K562 (cell line): Measurements from ENCODE around the gene CPSF4L. TPM values are rescaled to one million over a fixed set of nuclear protein-coding genes. Genes with fewer than 3 reads are reported as not detected.

Experiments
- ATAC-seq: fragments of 200-7000 bp; cut with Tn5 transposase; 3 replicates; pipeline ENCODE4 v1.9.1; 2020; ENCODE audit warnings: moderate library complexity
- BruUV-seq: library from RNA; stranded (reverse); fragments of 400-500 nt; replicated peaks from 2 replicates; lab custom pipeline; 2021; lab: Mats Ljungman, UMichigan
- CTCF ChIA-PET: fragments of 300-600 bp; formaldehyde crosslinking; extraction: SDS; loops from one replicate; lab custom pipeline; 2021; ENCODE audit warnings: low intra/inter-chr PET ratio; lab: Yijun Ruan, JAX
- POLR2A ChIA-PET: fragments of 300-600, 350-650 bp; sonication (Branson Sonifier 250); formaldehyde crosslinking; extraction: SDS; loops from one replicate; lab custom pipeline; 2021; ENCODE audit warnings: antibody characterized with exemption, inconsistent platforms; lab: Yijun Ruan, JAX
- DNase-seq, 4 experiments: peaks; one replicate each; pipeline versions ENCODE4 v3.0.0 to v3.0.0-alpha.2; 2011 to 2018; ENCODE audit warnings: low spot score in 3 of 4, mixed read lengths in 3 of 4; ENCODE audit errors: extremely low read depth in 1 of 4
- FAIRE-seq: peaks from 2 replicates; lab custom pipeline; 2011; peaks lifted over from hg19 to GRCh38; lab: Jason Lieb, UNC
- H2AFZ ChIP-seq: 2 replicates; pipeline ENCODE4 v1.6.0; 2011; ENCODE audit warnings: low read depth, low read length, control low read depth, inconsistent platforms
- H3K27ac ChIP-seq: fragments of 200-600 bp; 3 replicates; pipeline ENCODE4 v1.8.0; 2011; ENCODE audit warnings: low read depth, mild to moderate bottlenecking, control low read depth, inconsistent platforms, low read length, moderate library complexity, mixed read lengths; ENCODE audit errors: extremely low read depth
- H3K27me3 ChIP-seq, 2 experiments: fragments of 300-600 bp in 1 of 2; 2 replicates in 1 of 2; 3 replicates in 1 of 2; pipeline versions ENCODE4 v1.6.0 to v1.8.0; 2011; ENCODE audit warnings: inconsistent platforms in 2 of 2, low read length in 2 of 2, mild to moderate bottlenecking in 1 of 2, mixed read lengths in 1 of 2, moderate library complexity in 1 of 2; ENCODE audit not compliant: control insufficient read depth in 2 of 2, insufficient read depth in 2 of 2
- H3K36me3 ChIP-seq: fragments of 300-600 bp; 3 replicates; pipeline ENCODE4 v1.8.0; 2011; ENCODE audit warnings: mild to moderate bottlenecking, low read length, inconsistent platforms; ENCODE audit not compliant: control insufficient read depth, insufficient read depth
- H3K4me1 ChIP-seq, 2 experiments: fragments of 200-600 bp in 1 of 2; replicated peaks in 1 of 2; 2 replicates in 1 of 2; 3 replicates in 1 of 2; pipeline versions ENCODE4 v1.5.1 to v1.8.0; 2011; ENCODE audit warnings: inconsistent platforms in 2 of 2, low read length in 2 of 2, mild to moderate bottlenecking in 1 of 2, mixed read lengths in 1 of 2, moderate library complexity in 1 of 2; ENCODE audit not compliant: control insufficient read depth in 2 of 2, insufficient read depth in 2 of 2
- H3K4me2 ChIP-seq: 2 replicates; pipeline ENCODE4 v1.6.1; 2011; ENCODE audit warnings: low read length, control low read depth, inconsistent platforms, mixed read lengths; ENCODE audit not compliant: insufficient read depth
- H3K4me3 ChIP-seq: fragments of 200-600 bp; sonication (generic), shearing (Covaris generic); 2 replicates; pipeline ENCODE4 v1.5.1; 2016; ENCODE audit warnings: control low read depth, inconsistent platforms
- H3K79me2 ChIP-seq: fragments of 200-600 bp; 3 replicates; pipeline ENCODE4 v1.8.0; 2011; ENCODE audit warnings: low read length, inconsistent platforms; ENCODE audit not compliant: control insufficient read depth, insufficient read depth
- H3K9ac ChIP-seq, 2 experiments: 2 replicates each; pipeline versions ENCODE4 v1.6.0 to v1.6.1; 2011; ENCODE audit warnings: low read depth in 2 of 2, low read length in 2 of 2, control low read depth in 1 of 2, inconsistent platforms in 1 of 2, mild to moderate bottlenecking in 1 of 2, mixed read lengths in 1 of 2; ENCODE audit not compliant: insufficient read depth in 1 of 2
- H3K9me1 ChIP-seq: one replicate; pipeline ENCODE4 v1.6.0; 2011; ENCODE audit warnings: inconsistent platforms, mild to moderate bottlenecking, low read length, moderate library complexity; ENCODE audit not compliant: control insufficient read depth, insufficient read depth
- H3K9me3 ChIP-seq: replicated peaks from 2 replicates; pipeline ENCODE4 v1.5.1; 2011; ENCODE audit warnings: low read depth, low read length, inconsistent platforms; ENCODE audit not compliant: control insufficient read depth, insufficient read depth
- H4K20me1 ChIP-seq: replicated peaks from 2 replicates; pipeline ENCODE4 v1.6.1; 2011; ENCODE audit warnings: low read length, inconsistent platforms, mixed read lengths; ENCODE audit not compliant: control insufficient read depth, insufficient read depth
- ARID1B ChIP-seq: fragments of 450-650 bp; IDR thresholded peaks from 2 replicates; pipeline ENCODE4 v1.6.1; 2016; ENCODE audit warnings: antibody characterized with exemption, mild to moderate bottlenecking, inconsistent platforms
- E2F3 ChIP-seq: fragments of 250-450 bp; sonication (Bioruptor Pico); IDR thresholded peaks from 2 replicates; pipeline ENCODE4 v1.4.0; 2020; ENCODE audit warnings: mild to moderate bottlenecking
- FOXP1 ChIP-seq: sonication (generic); formaldehyde crosslinking; IDR thresholded peaks from 2 replicates; pipeline ENCODE4 v1.8.0; 2022; ENCODE audit warnings: mild to moderate bottlenecking, missing genetic modification reagents
- GTF2E2 ChIP-seq: fragments of 200-800 bp; sonication (Bioruptor generic); IDR thresholded peaks from 2 replicates; pipeline ENCODE4 v1.6.1; 2016; ENCODE audit warnings: missing genetic modification characterization, missing compliant biosample characterization
- HDAC3 ChIP-seq: fragments of 450-650 bp; IDR thresholded peaks from 2 replicates; pipeline ENCODE4 v1.6.1; 2018; ENCODE audit warnings: borderline replicate concordance, mild to moderate bottlenecking, moderate library complexity; ENCODE audit not compliant: partially characterized antibody
- MEF2A ChIP-seq: IDR thresholded peaks from 2 replicates; pipeline ENCODE4 v1.6.1; 2011; ENCODE audit warnings: low read depth, mild to moderate bottlenecking, low read length, moderate library complexity; ENCODE audit not compliant: control insufficient read depth
- MTA2 ChIP-seq: fragments of 450-650 bp; IDR thresholded peaks from 2 replicates; pipeline ENCODE4 v1.6.1; 2016; ENCODE audit warnings: low read depth
- MTF1 ChIP-seq: fragments of 250-450 bp; sonication (Bioruptor Pico); IDR thresholded peaks from 2 replicates; pipeline ENCODE4 v1.9.0; 2021; ENCODE audit warnings: moderate library complexity, mild to moderate bottlenecking, inconsistent platforms, borderline replicate concordance
- NCOA2 ChIP-seq, 2 experiments: fragments of 450-650 bp; IDR thresholded peaks; 2 replicates each; pipeline ENCODE4 v1.6.1; 2018; ENCODE audit warnings: mild to moderate bottlenecking in 2 of 2, moderate library complexity in 1 of 2; ENCODE audit not compliant: partially characterized antibody in 2 of 2
- SMARCA4 ChIP-seq: fragments of 450-650 bp; IDR thresholded peaks from 2 replicates; pipeline ENCODE4 v1.6.1; 2016
- ZNF696 ChIP-seq: fragments of 250-450 bp; sonication (Bioruptor Pico); conservative IDR thresholded peaks from 2 replicates; pipeline ENCODE4 v1.4.0; 2020; ENCODE audit warnings: mild to moderate bottlenecking, moderate library complexity
- ZNF79 ChIP-seq: fragments of 250-450 bp; sonication (Bioruptor Pico); IDR thresholded peaks from 2 replicates; pipeline ENCODE4 v1.4.0; 2020; ENCODE audit warnings: low read depth, mild to moderate bottlenecking, moderate library complexity
- ZSCAN29 ChIP-seq: fragments of 450-650 bp; IDR thresholded peaks from 2 replicates; pipeline ENCODE4 v1.6.1; 2017
- WGBS: fragments of 100-300 bp; shearing (Covaris generic); methylation state at CpG from one replicate; pipeline ENCODE4 v1.1.6; 2016; ENCODE audit warnings: low coverage, mixed read lengths; ENCODE audit not compliant: insufficient coverage; ENCODE audit errors: missing lambda C conversion rate; 5-methylcytosine and 5-hydroxymethylcytosine counted together
- in situ Hi-C: fragments of 300-500 bp; cut with MboI; formaldehyde crosslinking; loops from 4 replicates; pipeline ENCODE4 v1.15.0; 2018; ENCODE audit warnings: inconsistent platforms, mixed read lengths
- intact Hi-C: fragments of 100-400 bp; cut with micrococcal nuclease; formaldehyde crosslinking; loops from 2 replicates; pipeline ENCODE4 v1.14.2; 2022
- polyA plus RNA-seq, 8 experiments: library from polyadenylated mRNA; depleted of rRNA in 4 of 8; stranded (reverse) in 5 of 8; unstranded in 3 of 8; fragments of >200 nt; fragmentation: Nextera tagmentation in 2 of 8; fragmentation: Illumina TruSeq in 1 of 8; extraction: Ambion mirVana in 2 of 8; extraction: Trizol in 1 of 8; gene quantifications; 2 replicates each; pipeline versions ENCODE4 v1.2.1 to v1.2.3, GENCODE V29; 2011 to 2014; ENCODE audit warnings: inconsistent platforms in 1 of 8, missing spikeins in 1 of 8
- total RNA-seq, 7 experiments: library from RNA; depleted of rRNA in 6 of 7; stranded (reverse); fragments of >200 nt in 6 of 7; fragmentation: Illumina TruSeq in 2 of 7; extraction: Trizol in 2 of 7; gene quantifications; 2 replicates each; pipeline versions ENCODE4 v1.2.1 to v1.2.3, GENCODE V29; 2011 to 2021; ENCODE audit warnings: low replicate concordance in 1 of 7
- TF ChIP-seq, protein P1 (sequence below): IDR thresholded peaks from 3 replicates; pipeline ENCODE4 v1.6.1; 2011; ENCODE audit warnings: borderline replicate concordance, mild to moderate bottlenecking, moderate library complexity; ENCODE audit not compliant: insufficient read length; ENCODE audit errors: extremely low read depth
- TF ChIP-seq, protein P2 (sequence below), 3 experiments: IDR thresholded peaks in 2 of 3; conservative IDR thresholded peaks in 1 of 3; 2 replicates each; pipeline ENCODE4 v1.5.1; 2011 to 2012; ENCODE audit warnings: low read length in 3 of 3, mild to moderate bottlenecking in 3 of 3, control low read depth in 2 of 3, improper control_type of control experiment in 1 of 3, inconsistent platforms in 1 of 3, low read depth in 1 of 3, mixed read lengths in 1 of 3, moderate library complexity in 1 of 3; ENCODE audit not compliant: insufficient read depth in 2 of 3
- TF ChIP-seq, protein P3 (sequence below): sonication (generic); formaldehyde crosslinking; IDR thresholded peaks from 2 replicates; pipeline ENCODE4 v1.8.0; 2022; ENCODE audit warnings: mild to moderate bottlenecking, missing genetic modification reagents

Gene CPSF4L
- total and polyA plus RNA-seq, 9 of the 15 experiments (the other 6 are each of a cell fraction or from before 2014, with no cell fraction given): not detected

DNA sequence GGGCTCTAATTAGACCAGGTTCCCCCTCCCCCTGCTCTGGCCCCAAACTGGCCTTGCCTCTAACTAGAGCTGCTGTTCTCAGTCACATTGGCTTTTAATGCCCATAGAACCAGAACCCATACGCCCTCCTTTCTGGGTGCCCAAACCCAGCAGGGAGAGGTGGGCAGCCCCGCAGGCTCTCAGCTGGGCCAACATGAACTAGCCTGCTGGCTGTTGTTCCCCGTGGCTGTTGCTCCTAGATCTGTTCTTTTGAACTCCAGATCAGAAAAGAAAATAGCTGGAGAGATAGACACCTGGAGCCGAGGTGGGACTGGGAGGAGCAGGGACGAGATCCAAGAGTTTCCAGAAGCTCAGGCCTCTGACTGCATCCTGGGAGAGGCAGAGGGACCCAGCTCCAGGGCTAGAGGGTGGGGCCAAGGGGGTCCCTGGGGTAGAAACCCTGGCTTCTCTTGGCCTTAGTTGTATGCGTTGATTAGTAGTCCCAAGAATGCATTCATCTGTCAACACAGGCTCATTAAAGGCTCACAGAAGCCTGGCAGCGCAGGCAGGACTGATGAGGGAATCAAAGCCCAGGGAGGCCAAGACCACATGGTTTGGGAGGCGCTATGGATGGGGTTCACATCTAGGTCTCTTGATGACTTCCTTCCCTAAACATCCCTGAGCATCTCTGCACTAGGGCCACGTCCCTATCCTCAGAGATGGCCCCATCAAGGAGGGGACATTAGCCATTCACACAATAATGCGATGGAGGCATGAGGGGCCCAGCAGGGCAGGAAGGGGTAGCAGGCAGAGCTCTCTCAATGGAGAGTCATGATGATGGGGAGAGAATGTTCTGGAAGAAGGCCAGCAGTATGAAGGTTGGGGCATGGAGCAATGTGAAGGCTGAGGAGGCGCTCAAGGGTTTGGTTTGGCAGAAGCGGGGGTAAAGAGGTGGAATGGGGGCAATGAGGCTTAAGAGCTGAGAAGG is 1.3 kb upstream of the CPSF4L start:
- ChIA-PET CTCF (no interaction called here), POLR2A (interaction anchor here (1.3 to 1.8 kb wide), 2 partner anchors 56 to 103 kb away, joined by 3 read pairs; no protein-coding TSS in a partner anchor)
- Histone ChIP-seq H3K4me1 (peaks cover 0 to 8% of the 10 kb centered on the region in 2 experiments; a peak in 2 of 5 replicates), H3K9me3 (no peaks in the 10 kb centered on the region), H3K4me2 (no peak overlapping the region), H3K27ac (no peak overlapping the region), H2AFZ (no peak overlapping the region), H3K27me3 (peaks cover 0 to 4% of the 10 kb centered on the region in 2 experiments; a peak in 2 of 5 replicates), H3K36me3 (no peaks in the 10 kb centered on the region), H3K79me2 (no peaks in the 10 kb centered on the region), H3K9me1 (no peaks in the 10 kb centered on the region), H4K20me1 (no peaks in the 10 kb centered on the region; the same call in 1 of the 2 replicates), H3K4me3 (no peak overlapping the region), H3K9ac (no peak overlapping the region)
- 8% methylated on average over 12 of the region's 12 CpGs for WGBS
- no peak for DNase-seq
- intact Hi-C loops (no loop called here), in situ Hi-C loops (no loop called here)
- ATAC-seq: no peak
- no TSS peak for BruUV-seq
- no peak for FAIRE-seq
- TF ChIP-seq, protein P1, sequence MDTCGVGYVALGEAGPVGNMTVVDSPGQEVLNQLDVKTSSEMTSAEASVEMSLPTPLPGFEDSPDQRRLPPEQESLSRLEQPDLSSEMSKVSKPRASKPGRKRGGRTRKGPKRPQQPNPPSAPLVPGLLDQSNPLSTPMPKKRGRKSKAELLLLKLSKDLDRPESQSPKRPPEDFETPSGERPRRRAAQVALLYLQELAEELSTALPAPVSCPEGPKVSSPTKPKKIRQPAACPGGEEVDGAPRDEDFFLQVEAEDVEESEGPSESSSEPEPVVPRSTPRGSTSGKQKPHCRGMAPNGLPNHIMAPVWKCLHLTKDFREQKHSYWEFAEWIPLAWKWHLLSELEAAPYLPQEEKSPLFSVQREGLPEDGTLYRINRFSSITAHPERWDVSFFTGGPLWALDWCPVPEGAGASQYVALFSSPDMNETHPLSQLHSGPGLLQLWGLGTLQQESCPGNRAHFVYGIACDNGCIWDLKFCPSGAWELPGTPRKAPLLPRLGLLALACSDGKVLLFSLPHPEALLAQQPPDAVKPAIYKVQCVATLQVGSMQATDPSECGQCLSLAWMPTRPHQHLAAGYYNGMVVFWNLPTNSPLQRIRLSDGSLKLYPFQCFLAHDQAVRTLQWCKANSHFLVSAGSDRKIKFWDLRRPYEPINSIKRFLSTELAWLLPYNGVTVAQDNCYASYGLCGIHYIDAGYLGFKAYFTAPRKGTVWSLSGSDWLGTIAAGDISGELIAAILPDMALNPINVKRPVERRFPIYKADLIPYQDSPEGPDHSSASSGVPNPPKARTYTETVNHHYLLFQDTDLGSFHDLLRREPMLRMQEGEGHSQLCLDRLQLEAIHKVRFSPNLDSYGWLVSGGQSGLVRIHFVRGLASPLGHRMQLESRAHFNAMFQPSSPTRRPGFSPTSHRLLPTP: no peak
- no peak for TF ChIP-seq ZNF696 (CRISPR knock-in tag)
- no peak for TF ChIP-seq ZSCAN29
- no peak for TF ChIP-seq HDAC3
- TF ChIP-seq MEF2A: no peak
- TF ChIP-seq SMARCA4: no peak
- TF ChIP-seq ZNF79 (CRISPR knock-in tag): no peak
- TF ChIP-seq, protein P2, sequence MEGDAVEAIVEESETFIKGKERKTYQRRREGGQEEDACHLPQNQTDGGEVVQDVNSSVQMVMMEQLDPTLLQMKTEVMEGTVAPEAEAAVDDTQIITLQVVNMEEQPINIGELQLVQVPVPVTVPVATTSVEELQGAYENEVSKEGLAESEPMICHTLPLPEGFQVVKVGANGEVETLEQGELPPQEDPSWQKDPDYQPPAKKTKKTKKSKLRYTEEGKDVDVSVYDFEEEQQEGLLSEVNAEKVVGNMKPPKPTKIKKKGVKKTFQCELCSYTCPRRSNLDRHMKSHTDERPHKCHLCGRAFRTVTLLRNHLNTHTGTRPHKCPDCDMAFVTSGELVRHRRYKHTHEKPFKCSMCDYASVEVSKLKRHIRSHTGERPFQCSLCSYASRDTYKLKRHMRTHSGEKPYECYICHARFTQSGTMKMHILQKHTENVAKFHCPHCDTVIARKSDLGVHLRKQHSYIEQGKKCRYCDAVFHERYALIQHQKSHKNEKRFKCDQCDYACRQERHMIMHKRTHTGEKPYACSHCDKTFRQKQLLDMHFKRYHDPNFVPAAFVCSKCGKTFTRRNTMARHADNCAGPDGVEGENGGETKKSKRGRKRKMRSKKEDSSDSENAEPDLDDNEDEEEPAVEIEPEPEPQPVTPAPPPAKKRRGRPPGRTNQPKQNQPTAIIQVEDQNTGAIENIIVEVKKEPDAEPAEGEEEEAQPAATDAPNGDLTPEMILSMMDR (IDR thresholded peaks at IDR 0.05 in 2 of 3, conservative IDR thresholded peaks at IDR 0.05 in 1 of 3; ENCODE audit: insufficient read depth in 2 of 3, low read depth in 1 of 3, low read length in 3 of 3): no peak
- no peak for TF ChIP-seq E2F3 (CRISPR knock-in tag)
- no peak for TF ChIP-seq GTF2E2 (tag)
- no peak for TF ChIP-seq FOXP1 (CRISPR knock-in tag)
- TF ChIP-seq, protein P3, sequence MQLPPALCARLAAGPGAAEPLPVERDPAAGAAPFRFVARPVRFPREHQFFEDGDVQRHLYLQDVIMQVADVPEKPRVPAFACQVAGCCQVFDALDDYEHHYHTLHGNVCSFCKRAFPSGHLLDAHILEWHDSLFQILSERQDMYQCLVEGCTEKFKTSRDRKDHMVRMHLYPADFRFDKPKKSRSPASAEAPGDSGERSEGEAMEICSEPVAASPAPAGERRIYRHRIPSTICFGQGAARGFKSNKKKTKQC: no peak
- no peak for TF ChIP-seq MTF1 (CRISPR knock-in tag)
- no peak for TF ChIP-seq MTA2
- TF ChIP-seq ARID1B: no peak
- TF ChIP-seq NCOA2 (IDR thresholded peaks at IDR 0.05; ENCODE audit: partially characterized antibody in 2 of 2): no peak
